Type B pancreatic cell (in vitro differentiated cells): ENCODE data around the gene TMC4. TPM values are rescaled to one million over a fixed set of nuclear protein-coding genes. Genes with fewer than 3 reads are reported as not detected.
"Not testable (repeated sequence)": the region's sequence is repeated elsewhere in the genome, so short reads cannot be mapped to it uniquely, and the experiment has no call there.

ENCODE experiments used
- DNase-seq: peaks from one replicate; pipeline ENCODE4 v3.0.0; 2021; ENCODE audit warnings: mixed read lengths; ENCODE audit not compliant: unreplicated experiment; ENCODE audit errors: extremely low spot score
- H3K27ac Mint-ChIP-seq: 2 replicates; pipeline ENCODE4 v1.8.0; 2021; ENCODE audit warnings: mild to moderate bottlenecking, mixed read lengths
- H3K27me3 Mint-ChIP-seq: 2 replicates; pipeline ENCODE4 v1.8.0; 2021; ENCODE audit warnings: mixed read lengths
- H3K36me3 Mint-ChIP-seq: 2 replicates; pipeline ENCODE4 v1.8.0; 2021; ENCODE audit warnings: mixed read lengths
- H3K4me1 Mint-ChIP-seq: one replicate; pipeline ENCODE4 v1.8.0; 2021; ENCODE audit warnings: mixed read lengths; ENCODE audit not compliant: unreplicated experiment
- H3K4me3 Mint-ChIP-seq: 2 replicates; pipeline ENCODE4 v1.8.0; 2021; ENCODE audit warnings: mild to moderate bottlenecking, mixed read lengths
- H3K9me3 Mint-ChIP-seq: 2 replicates; pipeline ENCODE4 v1.8.0; 2021; ENCODE audit warnings: mixed read lengths
- CTCF ChIP-seq: fragments of 200-600 bp; sonication (generic); conservative IDR thresholded peaks from 2 replicates; pipeline ENCODE4 v1.5.0; 2021; ENCODE audit warnings: antibody characterized with exemption, mild to moderate bottlenecking
- total RNA-seq: library from RNA; stranded (reverse); gene quantifications from 2 replicates; pipeline ENCODE4 v1.2.1, GENCODE V29; 2021; ENCODE audit warnings: low replicate concordance

Gene TMC4
- total RNA-seq, 1 donor from 2014 or later: 24.2 TPM

GRCh38 chr19:54178581-54179261 lies 5.8 kb upstream of the TMC4 start:
- no peaks in the 10 kb centered on the region for H3K9me3 Mint-ChIP-seq
- peak overlapping the region; percentile 49 for H3K27ac Mint-ChIP-seq
- peaks cover 10% of the 10 kb centered on the region for H3K4me1 Mint-ChIP-seq
- TF ChIP-seq CTCF: no peak
- H3K36me3 Mint-ChIP-seq: peaks cover 6% of the 10 kb centered on the region
- H3K4me3 Mint-ChIP-seq: no peak overlapping the region
- no peaks in the 10 kb centered on the region for H3K27me3 Mint-ChIP-seq
- DNase-seq: no peak

DNA sequence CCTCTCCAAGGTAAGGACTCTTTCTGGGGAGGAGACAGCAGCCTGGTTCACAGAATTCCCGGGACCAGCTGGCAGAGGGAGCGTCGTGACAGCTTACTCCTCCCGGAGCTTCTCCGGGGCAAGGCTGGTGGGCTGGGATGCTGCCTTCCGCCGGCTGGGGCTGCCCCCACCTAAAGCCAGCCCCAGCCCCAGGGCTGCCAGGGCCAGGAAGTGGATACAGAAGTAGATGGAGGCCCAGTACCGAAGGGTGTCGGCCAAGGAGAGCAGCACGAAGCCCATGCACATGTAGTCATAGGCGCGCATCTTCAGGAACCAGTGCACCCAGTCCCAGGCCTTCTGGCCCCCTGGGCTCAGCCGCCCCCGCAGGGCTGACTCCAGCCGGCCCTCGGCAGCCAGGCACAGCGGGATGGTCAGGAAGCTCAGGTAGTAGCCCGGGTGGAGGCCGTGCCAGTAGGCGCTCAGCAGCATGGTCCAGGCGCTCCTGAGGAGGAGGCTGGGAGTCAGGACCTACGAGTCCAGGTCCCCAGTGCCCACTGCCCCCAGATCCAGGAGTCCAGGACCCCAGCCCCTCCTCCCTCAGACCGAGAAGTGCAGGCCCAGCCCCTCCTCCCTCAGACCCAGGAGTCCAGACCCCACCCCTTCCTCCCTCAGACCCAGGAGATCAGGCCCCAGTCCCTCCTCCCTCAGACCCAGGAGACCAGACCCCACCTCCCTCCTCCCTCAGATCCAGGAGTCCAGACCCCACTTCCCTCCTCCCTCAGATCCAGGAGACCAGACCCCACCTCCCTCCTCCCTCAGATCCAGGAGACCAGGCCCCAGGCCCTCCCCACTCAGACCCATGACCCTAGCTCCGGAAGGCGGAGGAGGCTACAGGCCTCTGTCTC lies 1.2 kb upstream of the TMC4 start:
- no peak for TF ChIP-seq CTCF
- H3K4me1 Mint-ChIP-seq: peaks cover 4% of the 10 kb centered on the region
- H3K9me3 Mint-ChIP-seq: no peaks in the 10 kb centered on the region
- H3K27ac Mint-ChIP-seq: no peak overlapping the region
- no peaks in the 10 kb centered on the region for H3K27me3 Mint-ChIP-seq
- peaks cover 3% of the 10 kb centered on the region for H3K36me3 Mint-ChIP-seq
- no peak overlapping the region for H3K4me3 Mint-ChIP-seq
- no peak for DNase-seq

- H3K36me3 Mint-ChIP-seq: peaks cover 2% of the 10 kb centered on the region
- no peaks in the 10 kb centered on the region for H3K27me3 Mint-ChIP-seq
- H3K27ac Mint-ChIP-seq: no peak overlapping the region
- no peak for DNase-seq
- no peaks in the 10 kb centered on the region for H3K9me3 Mint-ChIP-seq
- no peak for TF ChIP-seq CTCF
- H3K4me3 Mint-ChIP-seq: peak overlapping the region; percentile 88
- H3K4me1 Mint-ChIP-seq: peaks cover 4% of the 10 kb centered on the region
These were observed 369 bp upstream of the TMC4 start for GRCh38 chr19:54173359-54173699.

DNA sequence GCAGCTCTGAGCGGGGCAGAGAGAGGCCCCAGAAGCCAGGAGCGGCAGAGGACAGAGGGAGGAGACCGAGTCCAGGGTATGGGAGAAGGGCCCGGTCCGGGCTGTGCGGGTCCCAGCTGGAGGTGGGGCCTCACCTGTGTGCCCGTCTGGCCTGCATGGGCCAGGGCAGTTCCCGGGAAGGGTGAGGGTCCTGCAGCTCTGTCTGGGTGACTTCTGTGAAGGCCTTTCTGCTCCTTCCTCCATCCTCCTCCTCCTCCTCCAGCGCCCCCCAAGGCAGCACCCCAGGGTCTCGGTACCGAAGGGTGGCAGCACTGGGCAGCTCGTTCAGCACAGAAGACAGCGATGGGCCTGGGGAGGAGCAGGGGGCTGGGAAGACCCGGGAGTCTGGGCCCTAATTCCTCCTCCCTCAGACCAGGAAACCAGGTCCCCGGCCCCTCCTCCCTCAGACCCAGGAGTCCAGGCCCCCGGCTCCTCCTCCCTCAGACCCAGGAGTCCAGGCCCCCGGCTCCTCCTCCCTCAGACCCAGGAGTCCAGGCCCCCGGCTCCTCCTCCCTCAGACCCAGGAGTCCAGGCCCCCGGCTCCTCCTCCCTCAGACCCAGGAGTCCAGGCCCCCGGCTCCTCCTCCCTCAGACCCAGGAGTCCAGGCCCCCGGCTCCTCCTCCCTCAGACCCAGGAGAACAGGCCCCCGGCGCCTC lies 1.1 kb downstream of the TMC4 start:
- H3K9me3 Mint-ChIP-seq, H3K4me1 Mint-ChIP-seq, H3K27ac Mint-ChIP-seq, DNase-seq, H3K27me3 Mint-ChIP-seq, H3K36me3 Mint-ChIP-seq: not testable (repeated sequence)
- H3K4me3 Mint-ChIP-seq: peak overlapping the region; percentile 72

GRCh38 chr19:54169149-54169740 lies 3.7 kb downstream of the TMC4 start:
- TF ChIP-seq CTCF: no peak
- peaks cover 3% of the 10 kb centered on the region for H3K36me3 Mint-ChIP-seq
- H3K27me3 Mint-ChIP-seq: no peaks in the 10 kb centered on the region
- no peak overlapping the region for H3K4me3 Mint-ChIP-seq
- no peaks in the 10 kb centered on the region for H3K9me3 Mint-ChIP-seq
- no peak overlapping the region for H3K27ac Mint-ChIP-seq
- H3K4me1 Mint-ChIP-seq: peaks cover 10% of the 10 kb centered on the region
- no peak for DNase-seq
